ENCODE measurements around the gene FNIP1. TPM values are rescaled to one million over a fixed set of nuclear protein-coding genes. Genes with fewer than 3 reads are reported as not detected.

Gene FNIP1
- total RNA-seq, 6 experiments from 2014 or later = 14.2 to 25.2 (median 20.9) TPM

GRCh38 chr5:131763968-131764367, 32.8 kb downstream of the FNIP1 start:
- WGBS (ENCODE audit: insufficient coverage, low coverage, low lambda C conversion rate, missing lambda C conversion rate) = no CpG with 5 or more reads among the region's 3 CpGs
- H3K27me3 ChIP-seq = no peaks in the 10 kb centered on the region
- intact Hi-C loops (cut with DNase I) = no loop called here
- H3K27ac ChIP-seq = no peak overlapping the region
- H3K4me1 ChIP-seq = peaks cover 0 to 14% (median 1%) of the 10 kb centered on the region in 4 donors
- no peaks in the 10 kb centered on the region for H3K9me3 ChIP-seq
- DNase-seq (no peak), ATAC-seq (no peak)
- H3K36me3 ChIP-seq = no peaks in the 10 kb centered on the region
- no peak overlapping the region for H3K4me3 ChIP-seq
- TF ChIP-seq CTCF (IDR thresholded peaks at IDR 0.05) (no peak), POLR2A (IDR thresholded peaks at IDR 0.05) (no peak)

- 93% methylated on average over 2 of the region's 2 CpGs for WGBS (ENCODE audit: insufficient coverage, low coverage, low lambda C conversion rate, missing lambda C conversion rate)
These were observed 36.0 kb downstream of the FNIP1 start for GRCh38 chr5:131760793-131761192.

GRCh38 chr5:131759704-131760103, 37.1 kb downstream of the FNIP1 start:
- WGBS (ENCODE audit: insufficient coverage, low coverage, low lambda C conversion rate, missing lambda C conversion rate) = 100% methylated on average over 1 of the region's 1 CpG
- Histone ChIP-seq H3K4me1 (peaks cover 0 to 17% (median 4%) of the 10 kb centered on the region in 4 donors), H3K27ac (no peak overlapping the region), H3K4me3 (no peak overlapping the region), H3K36me3 (no peaks in the 10 kb centered on the region), H3K9me3 (no peaks in the 10 kb centered on the region), H3K27me3 (no peaks in the 10 kb centered on the region)
- no peak for DNase-seq
- intact Hi-C loops (cut with DNase I) = no loop called here
- no peak for TF ChIP-seq CTCF (IDR thresholded peaks at IDR 0.05)
- no peak for TF ChIP-seq POLR2A (IDR thresholded peaks at IDR 0.05)
- no peak for ATAC-seq

More at GRCh38 chr5:131760793-131761192, 36.0 kb downstream of the FNIP1 start:
- Histone ChIP-seq H3K4me3 (no peak overlapping the region), H3K4me1 (peaks cover 0 to 17% (median 4%) of the 10 kb centered on the region in 4 donors), H3K9me3 (no peaks in the 10 kb centered on the region), H3K36me3 (no peaks in the 10 kb centered on the region), H3K27ac (no peak overlapping the region), H3K27me3 (no peaks in the 10 kb centered on the region)
- DNase-seq = no peak
- intact Hi-C loops (cut with DNase I) = no loop called here
- TF ChIP-seq CTCF (IDR thresholded peaks at IDR 0.05) (no peak), POLR2A (IDR thresholded peaks at IDR 0.05) (no peak)
- ATAC-seq = no peak

- intact Hi-C loops (cut with DNase I) = no loop called here
- Histone ChIP-seq H3K36me3 (no peaks in the 10 kb centered on the region), H3K27ac (no peak overlapping the region), H3K4me3 (no peak overlapping the region), H3K27me3 (no peaks in the 10 kb centered on the region), H3K4me1 (peaks cover 0 to 17% (median 4%) of the 10 kb centered on the region in 4 donors), H3K9me3 (no peaks in the 10 kb centered on the region)
- no peak for ATAC-seq
- WGBS (ENCODE audit: insufficient coverage, low coverage, low lambda C conversion rate, missing lambda C conversion rate) = 24% methylated on average over 3 of the region's 3 CpGs
- DNase-seq = no peak
- TF ChIP-seq POLR2A (IDR thresholded peaks at IDR 0.05) (no peak), CTCF (IDR thresholded peaks at IDR 0.05) (no peak)
These were observed 38.3 kb downstream of the FNIP1 start for GRCh38 chr5:131758520-131758900.
